HG03097 (cell line): ENCODE results near the gene PDGFD.

Experiments used
- ATAC-seq: cut with Tn5 transposase; IDR thresholded peaks from one replicate; pipeline ENCODE4 v1.9.1; 2021; ENCODE audit not compliant: unreplicated experiment, low FRiP score

Gene PDGFD

GRCh38 chr11:103928040-103928801 is 235.7 kb downstream of the PDGFD start:
- ATAC-seq = no peak

- ATAC-seq = no peak
These were observed 236.4 kb downstream of the PDGFD start for GRCh38 chr11:103927535-103927934.

GRCh38 chr11:103926990-103927389 is 237.0 kb downstream of the PDGFD start:
- ATAC-seq = no peak

GRCh38 chr11:103924166-103925013 is 239.6 kb downstream of the PDGFD start:
- ATAC-seq = no peak

DNA sequence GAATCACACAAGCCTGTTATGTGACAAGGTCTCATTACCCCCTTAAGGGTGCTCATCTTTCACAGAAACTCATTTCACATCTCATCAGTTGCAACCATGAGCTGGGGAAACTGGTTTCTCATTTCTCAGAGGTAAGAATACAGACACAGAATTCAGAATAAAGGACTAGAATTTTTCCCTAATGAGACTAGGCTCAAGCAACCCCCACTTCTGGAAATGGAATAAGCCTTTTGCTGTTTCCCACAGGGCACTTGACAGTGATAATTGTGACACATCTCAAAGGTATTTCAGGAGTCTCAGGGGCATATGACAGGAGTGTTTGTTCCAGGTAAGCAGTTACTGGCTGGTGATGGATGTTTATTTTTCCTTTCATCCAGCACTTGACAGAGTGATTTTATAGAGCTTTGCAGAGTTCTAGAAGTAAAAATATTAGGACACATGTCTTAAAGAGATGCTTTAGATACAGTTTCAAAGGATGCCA is 240.5 kb downstream of the PDGFD start:
- no peak for ATAC-seq

DNA sequence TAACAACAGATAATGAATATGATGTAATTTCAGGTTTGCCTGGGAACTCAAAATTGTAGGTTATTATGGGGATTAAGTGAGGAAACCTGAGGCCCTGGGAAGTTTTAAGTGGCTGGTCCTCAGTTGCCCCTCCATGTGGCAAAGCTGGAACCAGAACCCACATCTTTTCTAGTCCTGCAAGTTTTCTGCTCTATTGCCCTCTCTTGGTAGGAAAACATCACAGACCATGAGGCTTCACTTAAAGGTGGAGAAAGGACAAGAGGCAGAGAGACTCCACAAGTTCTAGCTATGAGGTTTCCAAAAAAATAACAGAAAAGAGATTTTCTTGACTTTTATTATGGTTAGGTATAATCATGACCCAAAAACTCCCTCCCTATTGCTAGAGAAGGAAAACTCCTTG is 243.0 kb downstream of the PDGFD start:
- ATAC-seq = no peak

GRCh38 chr11:103920449-103920848 is 243.5 kb downstream of the PDGFD start:
- peak; percentile 43 for ATAC-seq

GRCh38 chr11:103910721-103911120 is 253.2 kb downstream of the PDGFD start:
- ATAC-seq = no peak

GRCh38 chr11:103907548-103908455 is 256.1 kb downstream of the PDGFD start:
- ATAC-seq = no peak

- ATAC-seq = no peak
These were observed 256.8 kb downstream of the PDGFD start for GRCh38 chr11:103907136-103907535.

DNA sequence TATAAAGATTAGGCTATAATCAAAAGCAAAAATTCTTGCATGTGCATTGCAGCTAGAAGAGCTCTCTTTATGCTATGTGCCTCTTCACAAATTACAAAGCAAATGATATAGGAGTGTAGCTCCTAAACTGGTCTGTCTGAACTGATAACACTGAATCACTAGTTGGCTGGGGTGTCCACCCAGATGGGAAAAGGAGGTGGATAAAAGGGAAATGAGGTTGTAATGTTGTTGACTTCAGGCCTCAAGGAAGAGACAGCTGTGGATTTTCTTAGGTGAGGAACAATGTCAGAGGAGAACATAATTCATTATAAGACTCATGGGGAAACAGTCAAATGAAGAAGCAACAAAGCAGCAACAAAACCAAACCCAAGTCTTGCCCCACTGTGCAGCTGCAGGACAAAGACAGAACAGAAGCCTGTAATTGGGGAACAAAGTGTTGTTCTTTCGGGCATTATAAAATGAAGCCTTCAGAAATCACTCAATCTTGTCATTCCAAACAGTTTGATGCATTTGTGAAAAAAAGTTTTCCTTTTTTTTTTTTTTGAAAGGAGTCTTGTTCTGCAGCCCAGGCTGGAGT is 257.6 kb downstream of the PDGFD start:
- no peak for ATAC-seq

DNA sequence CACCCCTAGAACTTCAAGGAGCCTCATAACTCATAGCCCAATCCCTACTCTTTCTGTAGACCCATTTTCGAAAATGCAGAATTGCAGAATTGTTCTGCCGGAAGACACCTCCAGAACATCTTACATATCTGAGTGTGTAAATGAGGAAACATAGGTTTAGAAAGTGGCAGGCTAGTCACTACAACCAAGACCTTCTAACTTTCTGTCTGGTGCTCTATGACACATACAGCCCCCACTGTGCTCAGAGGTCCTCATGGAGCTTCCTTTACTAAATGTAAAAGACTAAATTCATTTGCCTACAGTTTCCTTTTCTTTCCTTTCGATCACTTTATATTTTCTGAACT is 259.7 kb downstream of the PDGFD start:
- peak; percentile 79 for ATAC-seq

- ATAC-seq = peak; percentile 86
These were observed 260.2 kb downstream of the PDGFD start for GRCh38 chr11:103903621-103904323.

GRCh38 chr11:103902994-103903393 is 261.0 kb downstream of the PDGFD start:
- ATAC-seq = no peak

DNA sequence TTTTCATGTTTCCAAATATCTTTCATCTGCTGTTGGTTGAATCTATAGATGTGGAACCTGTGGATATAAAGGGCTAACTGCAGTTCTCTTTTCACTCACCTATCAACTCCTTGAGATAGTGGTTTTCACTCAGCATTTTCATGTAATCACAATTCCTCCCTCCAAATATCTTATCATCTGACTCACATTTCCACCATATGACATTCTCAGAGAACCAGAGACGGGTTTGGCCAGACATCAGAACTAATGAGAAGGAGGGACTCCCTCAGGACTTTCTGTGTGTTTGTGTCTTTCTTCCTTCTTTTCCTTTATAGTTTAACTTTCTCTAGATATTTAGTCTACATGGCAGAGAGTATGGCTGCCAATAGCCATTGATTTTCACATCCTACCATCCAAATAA is 262.3 kb downstream of the PDGFD start:
- ATAC-seq = no peak

- ATAC-seq = peak; percentile 72
These were observed 265.2 kb downstream of the PDGFD start for GRCh38 chr11:103898577-103899336.

DNA sequence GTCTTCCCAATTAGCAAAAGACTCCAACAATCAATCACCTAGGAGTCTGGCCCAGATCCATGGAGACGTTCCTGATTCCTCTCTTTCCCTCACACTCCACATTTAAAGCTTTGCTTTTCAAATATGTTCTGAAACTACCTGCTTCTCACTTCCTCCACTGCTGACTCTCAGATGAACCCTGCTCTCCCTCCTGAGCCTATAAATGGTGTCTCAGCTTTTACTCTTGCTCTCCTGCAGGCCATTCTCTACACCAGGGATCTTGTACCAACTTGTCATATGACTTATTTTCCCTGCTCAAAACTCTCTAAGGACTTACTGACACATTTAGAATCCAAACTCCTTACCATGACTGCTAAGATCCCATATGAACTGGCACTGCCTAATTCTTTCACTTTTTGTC is 265.9 kb downstream of the PDGFD start:
- no peak for ATAC-seq

DNA sequence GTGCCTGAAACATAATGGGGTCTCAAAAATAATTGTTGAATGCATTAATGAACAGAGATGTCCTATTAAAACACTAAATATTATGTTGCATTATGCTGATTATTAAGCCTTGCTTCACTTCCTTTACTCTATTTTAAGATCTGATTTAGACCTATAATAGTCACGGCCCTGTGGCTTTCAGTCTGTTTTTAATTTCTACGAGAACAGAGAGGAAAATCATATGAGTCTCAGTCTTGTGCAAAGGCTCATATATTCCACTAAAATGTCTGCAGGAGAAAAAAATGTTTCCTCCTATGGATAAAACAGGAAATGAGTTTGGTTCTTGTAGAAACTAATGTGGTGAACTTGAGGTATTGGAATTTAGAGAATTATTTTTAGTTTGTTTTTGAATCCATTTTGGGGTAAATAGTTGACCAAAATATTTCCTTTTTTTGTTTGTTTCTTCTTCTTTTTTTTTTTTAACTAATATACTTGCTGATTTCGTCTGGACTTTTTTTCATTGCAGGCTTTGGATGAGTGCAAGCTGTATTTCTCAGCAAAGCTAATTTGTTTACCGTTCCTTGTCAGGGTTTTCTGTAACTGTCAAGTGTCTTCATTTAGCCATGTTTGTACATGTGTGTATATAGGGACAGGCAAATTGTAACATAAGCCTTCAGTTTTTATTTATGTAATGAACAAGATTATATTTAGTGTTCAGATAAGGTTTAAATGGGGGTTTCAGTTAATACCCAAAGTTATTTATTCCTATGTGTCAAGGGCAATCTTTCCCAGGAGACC is 266.6 kb downstream of the PDGFD start:
- ATAC-seq = no peak
